SK-N-SH treated with all-trans-retinoic acid at 6 μM for 48 hours (cell line): ENCODE results near the gene MGMT.

Experiments used
- CREB5 ChIP-seq: fragments of 250-450 bp; sonication (Bioruptor Pico); IDR thresholded peaks from 2 replicates; pipeline ENCODE4 v1.5.1; 2020; ENCODE audit warnings: low read depth, mild to moderate bottlenecking, moderate library complexity
- CSDC2 ChIP-seq: fragments of 250-450 bp; sonication (Bioruptor Pico); IDR thresholded peaks from 2 replicates; pipeline ENCODE4 v1.5.0; 2020; ENCODE audit warnings: mild to moderate bottlenecking, moderate library complexity
- CSRNP3 ChIP-seq: fragments of 250-450 bp; sonication (Bioruptor Pico); IDR thresholded peaks from 2 replicates; pipeline ENCODE4 v1.5.1; 2021; ENCODE audit warnings: mild to moderate bottlenecking, moderate library complexity
- ISL1 ChIP-seq: fragments of 250-450 bp; sonication (Bioruptor Pico); IDR thresholded peaks from 2 replicates; pipeline ENCODE4 v2.1.2; 2022; ENCODE audit warnings: mild to moderate bottlenecking, moderate library complexity
- OSR1 ChIP-seq: fragments of 250-450 bp; sonication (Bioruptor Pico); IDR thresholded peaks from 2 replicates; pipeline ENCODE4 v1.8.0; 2022; ENCODE audit warnings: moderate library complexity, mild to moderate bottlenecking, inconsistent platforms
- PATZ1 ChIP-seq: fragments of 250-450 bp; sonication (Bioruptor Pico); IDR thresholded peaks from 2 replicates; pipeline ENCODE4 v1.8.0; 2020; ENCODE audit warnings: mild to moderate bottlenecking, moderate library complexity, borderline replicate concordance
- POU6F1 ChIP-seq: fragments of 250-450 bp; sonication (Bioruptor Pico); IDR thresholded peaks from 2 replicates; pipeline ENCODE4 v1.8.0; 2021; ENCODE audit warnings: low read depth, mild to moderate bottlenecking, moderate library complexity, borderline replicate concordance
- RARB ChIP-seq: fragments of 250-450 bp; sonication (Bioruptor Pico); IDR thresholded peaks from 2 replicates; pipeline ENCODE4 v1.8.0; 2021; ENCODE audit warnings: mild to moderate bottlenecking, moderate library complexity
- SNAI2 ChIP-seq: fragments of 250-450 bp; sonication (Bioruptor Pico); IDR thresholded peaks from 2 replicates; pipeline ENCODE4 v1.5.0; 2020; ENCODE audit warnings: mild to moderate bottlenecking, moderate library complexity
- TCF4 ChIP-seq: fragments of 250-450 bp; sonication (Bioruptor Pico); IDR thresholded peaks from 2 replicates; pipeline ENCODE4 v1.8.0; 2021; ENCODE audit warnings: mild to moderate bottlenecking, moderate library complexity, borderline replicate concordance
- TOX ChIP-seq: fragments of 250-450 bp; sonication (Bioruptor Pico); IDR thresholded peaks from 2 replicates; pipeline ENCODE4 v1.8.0; 2021; ENCODE audit warnings: mild to moderate bottlenecking, moderate library complexity, borderline replicate concordance
- TSHZ2 ChIP-seq: fragments of 250-450 bp; sonication (Bioruptor Pico); IDR thresholded peaks from 2 replicates; pipeline ENCODE4 v1.5.0; 2020; ENCODE audit warnings: mild to moderate bottlenecking, moderate library complexity
- ZFP30 ChIP-seq: fragments of 450-650 bp; formaldehyde crosslinking; IDR thresholded peaks from 2 replicates; pipeline ENCODE4 v1.5.0; 2022; ENCODE audit warnings: mild to moderate bottlenecking, moderate library complexity
- ZNF8 ChIP-seq: fragments of 450-650 bp; formaldehyde crosslinking; IDR thresholded peaks from 2 replicates; pipeline ENCODE4 v1.5.0; 2020; ENCODE audit warnings: mild to moderate bottlenecking, moderate library complexity

GRCh38 chr10:129659508-129660268 lies 192.6 kb downstream of the MGMT start:
- TF ChIP-seq TOX (CRISPR knock-in tag) (no peak), ZNF8 (CRISPR knock-in tag) (no peak), TSHZ2 (CRISPR knock-in tag) (no peak), PATZ1 (CRISPR knock-in tag) (no peak), CREB5 (no peak), TCF4 (CRISPR knock-in tag) (no peak), POU6F1 (CRISPR knock-in tag) (no peak), SNAI2 (CRISPR knock-in tag) (no peak), CSDC2 (CRISPR knock-in tag) (no peak), CSRNP3 (no peak), OSR1 (no peak), ISL1 (CRISPR knock-in tag) (no peak), ZFP30 (CRISPR knock-in tag) (no peak), RARB (CRISPR knock-in tag) (no peak)
